Measurements from ENCODE around the gene MSS51. TPM values are rescaled to one million over a fixed set of nuclear protein-coding genes. Genes with fewer than 3 reads are reported as not detected.

Gene MSS51
- total and polyA plus RNA-seq, 4 donors: 0.08 to 1.6 (median 0.94) TPM

DNA sequence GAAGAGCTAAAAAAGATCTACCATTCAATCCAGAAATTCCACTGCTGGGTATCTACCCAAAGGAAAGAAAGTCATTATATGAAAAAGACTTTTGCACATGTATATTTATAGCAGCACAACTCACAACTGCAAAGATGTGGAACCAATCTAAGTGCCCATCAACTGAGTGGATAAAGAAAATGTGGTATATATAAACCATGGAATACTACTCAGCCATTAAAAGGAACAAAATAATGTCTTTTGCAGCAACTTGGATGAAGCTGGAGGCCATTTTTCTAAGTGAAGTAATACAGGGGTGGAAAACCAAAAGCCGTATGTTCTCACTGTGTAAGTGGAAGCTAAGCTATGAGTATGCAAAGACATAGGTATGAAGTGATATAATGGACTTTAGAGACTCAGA is 22.5 kb downstream of the MSS51 start:
- Histone ChIP-seq H3K27ac (ENCODE audit: low read depth in 1 of 2, low read length in 2 of 2) (no peak overlapping the region), H3K27me3 (ENCODE audit: control insufficient read depth in 4 of 4, insufficient read depth in 4 of 4, low read length in 3 of 4) (no peaks in the 10 kb centered on the region), H3K9ac (ENCODE audit: low read depth in 1 of 2, low read length in 2 of 2) (no peak overlapping the region), H3K4me1 (ENCODE audit: control insufficient read depth in 4 of 4, insufficient read depth in 4 of 4, low read length in 3 of 4) (peaks cover 8 to 16% (median 13%) of the 10 kb centered on the region in 4 donors), H3K4me3 (ENCODE audit: low read depth in 1 of 3, low read length in 3 of 3) (no peak overlapping the region), H3K9me3 (ENCODE audit: control insufficient read depth in 4 of 4, low read length in 3 of 4) (no peaks in the 10 kb centered on the region), H3K36me3 (ENCODE audit: control insufficient read depth in 4 of 4, insufficient read depth in 3 of 4, low read depth in 1 of 4, low read length in 3 of 4) (peaks cover 0 to 3% (median under 1%) of the 10 kb centered on the region in 4 donors)
- TF ChIP-seq, protein P1, sequence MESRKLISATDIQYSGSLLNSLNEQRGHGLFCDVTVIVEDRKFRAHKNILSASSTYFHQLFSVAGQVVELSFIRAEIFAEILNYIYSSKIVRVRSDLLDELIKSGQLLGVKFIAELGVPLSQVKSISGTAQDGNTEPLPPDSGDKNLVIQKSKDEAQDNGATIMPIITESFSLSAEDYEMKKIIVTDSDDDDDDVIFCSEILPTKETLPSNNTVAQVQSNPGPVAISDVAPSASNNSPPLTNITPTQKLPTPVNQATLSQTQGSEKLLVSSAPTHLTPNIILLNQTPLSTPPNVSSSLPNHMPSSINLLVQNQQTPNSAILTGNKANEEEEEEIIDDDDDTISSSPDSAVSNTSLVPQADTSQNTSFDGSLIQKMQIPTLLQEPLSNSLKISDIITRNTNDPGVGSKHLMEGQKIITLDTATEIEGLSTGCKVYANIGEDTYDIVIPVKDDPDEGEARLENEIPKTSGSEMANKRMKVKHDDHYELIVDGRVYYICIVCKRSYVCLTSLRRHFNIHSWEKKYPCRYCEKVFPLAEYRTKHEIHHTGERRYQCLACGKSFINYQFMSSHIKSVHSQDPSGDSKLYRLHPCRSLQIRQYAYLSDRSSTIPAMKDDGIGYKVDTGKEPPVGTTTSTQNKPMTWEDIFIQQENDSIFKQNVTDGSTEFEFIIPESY (IDR thresholded peaks at IDR 0.05): no peak
- TF ChIP-seq GABPA (IDR thresholded peaks at IDR 0.05 in 1 of 2, conservative IDR thresholded peaks at IDR 0.05 in 1 of 2) (no peak), NR2F2 (IDR thresholded peaks at IDR 0.05) (no peak), JUND (IDR thresholded peaks at IDR 0.05) (no peak), HNF4A (conservative IDR thresholded peaks at IDR 0.05) (no peak), FOXA1 (IDR thresholded peaks at IDR 0.05) (no peak), TAF1 (conservative IDR thresholded peaks at IDR 0.05) (no peak), FOXA2 (IDR thresholded peaks at IDR 0.05) (no peak), MAX (IDR thresholded peaks at IDR 0.05) (no peak), YY1 (IDR thresholded peaks at IDR 0.05) (no peak), HNF4G (IDR thresholded peaks at IDR 0.05) (no peak), SP1 (IDR thresholded peaks at IDR 0.05) (no peak), EGR1 (IDR thresholded peaks at IDR 0.05; ENCODE audit: low read depth in 2 of 2) (no peak)
- TF ChIP-seq, protein P2, sequence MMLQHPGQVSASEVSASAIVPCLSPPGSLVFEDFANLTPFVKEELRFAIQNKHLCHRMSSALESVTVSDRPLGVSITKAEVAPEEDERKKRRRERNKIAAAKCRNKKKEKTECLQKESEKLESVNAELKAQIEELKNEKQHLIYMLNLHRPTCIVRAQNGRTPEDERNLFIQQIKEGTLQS (IDR thresholded peaks at IDR 0.05): no peak
- TF ChIP-seq, protein P3, sequence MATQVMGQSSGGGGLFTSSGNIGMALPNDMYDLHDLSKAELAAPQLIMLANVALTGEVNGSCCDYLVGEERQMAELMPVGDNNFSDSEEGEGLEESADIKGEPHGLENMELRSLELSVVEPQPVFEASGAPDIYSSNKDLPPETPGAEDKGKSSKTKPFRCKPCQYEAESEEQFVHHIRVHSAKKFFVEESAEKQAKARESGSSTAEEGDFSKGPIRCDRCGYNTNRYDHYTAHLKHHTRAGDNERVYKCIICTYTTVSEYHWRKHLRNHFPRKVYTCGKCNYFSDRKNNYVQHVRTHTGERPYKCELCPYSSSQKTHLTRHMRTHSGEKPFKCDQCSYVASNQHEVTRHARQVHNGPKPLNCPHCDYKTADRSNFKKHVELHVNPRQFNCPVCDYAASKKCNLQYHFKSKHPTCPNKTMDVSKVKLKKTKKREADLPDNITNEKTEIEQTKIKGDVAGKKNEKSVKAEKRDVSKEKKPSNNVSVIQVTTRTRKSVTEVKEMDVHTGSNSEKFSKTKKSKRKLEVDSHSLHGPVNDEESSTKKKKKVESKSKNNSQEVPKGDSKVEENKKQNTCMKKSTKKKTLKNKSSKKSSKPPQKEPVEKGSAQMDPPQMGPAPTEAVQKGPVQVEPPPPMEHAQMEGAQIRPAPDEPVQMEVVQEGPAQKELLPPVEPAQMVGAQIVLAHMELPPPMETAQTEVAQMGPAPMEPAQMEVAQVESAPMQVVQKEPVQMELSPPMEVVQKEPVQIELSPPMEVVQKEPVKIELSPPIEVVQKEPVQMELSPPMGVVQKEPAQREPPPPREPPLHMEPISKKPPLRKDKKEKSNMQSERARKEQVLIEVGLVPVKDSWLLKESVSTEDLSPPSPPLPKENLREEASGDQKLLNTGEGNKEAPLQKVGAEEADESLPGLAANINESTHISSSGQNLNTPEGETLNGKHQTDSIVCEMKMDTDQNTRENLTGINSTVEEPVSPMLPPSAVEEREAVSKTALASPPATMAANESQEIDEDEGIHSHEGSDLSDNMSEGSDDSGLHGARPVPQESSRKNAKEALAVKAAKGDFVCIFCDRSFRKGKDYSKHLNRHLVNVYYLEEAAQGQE (IDR thresholded peaks at IDR 0.05): no peak
- WGBS: 95% methylated on average over 1 of the region's 1 CpG
- no peak for DNase-seq (ENCODE audit: low spot score)

- WGBS: 77% methylated on average over 4 of the region's 4 CpGs
- Histone ChIP-seq H3K9ac (ENCODE audit: low read depth in 1 of 2, low read length in 2 of 2) (no peak overlapping the region), H3K27me3 (ENCODE audit: control insufficient read depth in 4 of 4, insufficient read depth in 4 of 4, low read length in 3 of 4) (no peaks in the 10 kb centered on the region), H3K9me3 (ENCODE audit: control insufficient read depth in 4 of 4, low read length in 3 of 4) (no peaks in the 10 kb centered on the region), H3K36me3 (ENCODE audit: control insufficient read depth in 4 of 4, insufficient read depth in 3 of 4, low read depth in 1 of 4, low read length in 3 of 4) (peaks cover 0 to 3% (median under 1%) of the 10 kb centered on the region in 4 donors), H3K4me3 (ENCODE audit: low read depth in 1 of 3, low read length in 3 of 3) (no peak overlapping the region), H3K4me1 (ENCODE audit: control insufficient read depth in 4 of 4, insufficient read depth in 4 of 4, low read length in 3 of 4) (peaks cover 5 to 11% (median 9%) of the 10 kb centered on the region in 4 donors), H3K27ac (ENCODE audit: low read depth in 1 of 2, low read length in 2 of 2) (no peak overlapping the region)
- DNase-seq (ENCODE audit: low spot score): no peak
- TF ChIP-seq HNF4G (IDR thresholded peaks at IDR 0.05) (no peak), EGR1 (IDR thresholded peaks at IDR 0.05; ENCODE audit: low read depth in 2 of 2) (no peak)
- TF ChIP-seq, protein P1 (IDR thresholded peaks at IDR 0.05): no peak
Measured at GRCh38 chr10:73408978-73409521, 24.3 kb downstream of the MSS51 start.

Data from liver (tissue), 9 donors.